ENCODE measurements around the gene GPR158. TPM values are rescaled to one million over a fixed set of nuclear protein-coding genes. Genes with fewer than 3 reads are reported as not detected.

Gene GPR158
- total and polyA plus RNA-seq, 2 of the 8 experiments (the other 6 are each of a cell fraction or from before 2014, with no cell fraction given) = 0.14 to 0.78 TPM

GRCh38 chr10:25390733-25391132 lies 215.9 kb downstream of the GPR158 start (continued):
- no peak for TF ChIP-seq CHD7 (IDR thresholded peaks at IDR 0.05; ENCODE audit: insufficient replicate concordance, low read length)
- no peak for TF ChIP-seq KDM5A (IDR thresholded peaks at IDR 0.05; ENCODE audit: low read length)
- TF ChIP-seq BACH1 (IDR thresholded peaks at IDR 0.05; ENCODE audit: low read length) = no peak
- TF ChIP-seq ASH2L (IDR thresholded peaks at IDR 0.05; ENCODE audit: low read length) = no peak
- no peak for TF ChIP-seq BCL11A (IDR thresholded peaks at IDR 0.05; ENCODE audit: low read depth in 2 of 2, low read length in 2 of 2)
- no peak for TF ChIP-seq ATF2 (IDR thresholded peaks at IDR 0.05; ENCODE audit: low read length)
- no peak for TF ChIP-seq KDM4A (IDR thresholded peaks at IDR 0.05; ENCODE audit: low read depth, low read length, severe bottlenecking)
- no peak for TF ChIP-seq MAFK (IDR thresholded peaks at IDR 0.05; ENCODE audit: low read depth, low read length)
- no peak for TF ChIP-seq HDAC2 (IDR thresholded peaks at IDR 0.05; ENCODE audit: borderline replicate concordance in 1 of 2, low read depth in 2 of 2, low read length in 2 of 2)
